Measurements from ENCODE around the gene SLC25A24. TPM values are rescaled to one million over a fixed set of nuclear protein-coding genes. Genes with fewer than 3 reads are reported as not detected.
"Not testable (repeated sequence)": the region's sequence is repeated elsewhere in the genome, so short reads cannot be mapped to it uniquely, and the experiment has no call there.

SLC25A24 gene
- total and polyA plus RNA-seq, 10 of the 15 experiments (the other 5 are each of a cell fraction or from before 2014, with no cell fraction given) = 4.0 to 20.6 (median 14.2) TPM

- H3K4me2 ChIP-seq (ENCODE audit: control insufficient read depth, insufficient read depth); in situ Hi-C loops (cut with MboI): not testable (repeated sequence)
Measured at GRCh38 chr1:108217515-108218174, 17.5 kb upstream of the SLC25A24 start.

GRCh38 chr1:108217007-108217406 lies 16.9 kb upstream of the SLC25A24 start:
- SMC1A ChIA-PET (ENCODE audit: uncharacterized antibody, unreplicated experiment); DNase-seq (ENCODE audit: low read depth, low spot score); H3K4me2 ChIP-seq (ENCODE audit: control insufficient read depth, insufficient read depth); H3K27me3 ChIP-seq (replicated peaks in 1 of 2; ENCODE audit: control insufficient read depth in 2 of 2, insufficient read depth in 2 of 2, low read length in 1 of 2); H3K4me1 ChIP-seq (ENCODE audit: control insufficient read depth, insufficient read depth, low read length); POLR2A ChIA-PET; ATAC-seq; H3K79me2 ChIP-seq (ENCODE audit: control insufficient read depth, insufficient read depth, low read length); H3K4me3 ChIP-seq; H4K20me1 ChIP-seq (ENCODE audit: control insufficient read depth, insufficient read depth); CTCF ChIA-PET; intact Hi-C loops (cut with micrococcal nuclease; ENCODE audit: unreplicated experiment); H3K9ac ChIP-seq (ENCODE audit: control insufficient read depth, insufficient read depth, low read length); H3K36me3 ChIP-seq (ENCODE audit: control insufficient read depth in 2 of 2, insufficient read depth in 2 of 2, low read length in 1 of 2); FAIRE-seq; BruUV-seq (replicated peaks); in situ Hi-C loops (cut with MboI); H3K27ac ChIP-seq (ENCODE audit: control insufficient read depth, insufficient read depth); H2AFZ ChIP-seq (ENCODE audit: control insufficient read depth, low read depth, low read length); H3K9me3 ChIP-seq (replicated peaks; ENCODE audit: control insufficient read depth, insufficient read depth, low read length): not testable (repeated sequence)
- RAD21 ChIA-PET (ENCODE audit: unreplicated experiment) = interaction anchor here (1.3 kb wide), 1 partner anchor 426 kb away, joined by 3 read pairs; no protein-coding TSS in a partner anchor
- 40% methylated on average over 2 of the region's 2 CpGs for WGBS (ENCODE audit: insufficient coverage, insufficient replicate concordance, low lambda C conversion rate, missing lambda C conversion rate)

More at GRCh38 chr1:108217515-108218174, 17.5 kb upstream of the SLC25A24 start:
- RAD21 ChIA-PET (ENCODE audit: unreplicated experiment); H3K9me3 ChIP-seq (replicated peaks; ENCODE audit: control insufficient read depth, insufficient read depth, low read length); H4K20me1 ChIP-seq (ENCODE audit: control insufficient read depth, insufficient read depth); BruUV-seq (replicated peaks); SMC1A ChIA-PET (ENCODE audit: uncharacterized antibody, unreplicated experiment); H3K79me2 ChIP-seq (ENCODE audit: control insufficient read depth, insufficient read depth, low read length); CTCF ChIA-PET; H3K9ac ChIP-seq (ENCODE audit: control insufficient read depth, insufficient read depth, low read length); FAIRE-seq; H3K36me3 ChIP-seq (ENCODE audit: control insufficient read depth in 2 of 2, insufficient read depth in 2 of 2, low read length in 1 of 2); POLR2A ChIA-PET; H3K27ac ChIP-seq (ENCODE audit: control insufficient read depth, insufficient read depth); H3K27me3 ChIP-seq (replicated peaks in 1 of 2; ENCODE audit: control insufficient read depth in 2 of 2, insufficient read depth in 2 of 2, low read length in 1 of 2); intact Hi-C loops (cut with micrococcal nuclease; ENCODE audit: unreplicated experiment); ATAC-seq; H3K4me1 ChIP-seq (ENCODE audit: control insufficient read depth, insufficient read depth, low read length); DNase-seq (ENCODE audit: low read depth, low spot score); H2AFZ ChIP-seq (ENCODE audit: control insufficient read depth, low read depth, low read length); H3K4me3 ChIP-seq: not testable (repeated sequence)
- WGBS (ENCODE audit: insufficient coverage, insufficient replicate concordance, low lambda C conversion rate, missing lambda C conversion rate) = 52% methylated on average over 14 of the region's 14 CpGs

GRCh38 chr1:108216028-108216890 lies 16.1 kb upstream of the SLC25A24 start:
- H3K4me2 ChIP-seq (ENCODE audit: control insufficient read depth, insufficient read depth); intact Hi-C loops (cut with micrococcal nuclease; ENCODE audit: unreplicated experiment); H3K36me3 ChIP-seq (ENCODE audit: control insufficient read depth in 2 of 2, insufficient read depth in 2 of 2, low read length in 1 of 2); CTCF ChIA-PET; H3K79me2 ChIP-seq (ENCODE audit: control insufficient read depth, insufficient read depth, low read length); H3K4me3 ChIP-seq; H4K20me1 ChIP-seq (ENCODE audit: control insufficient read depth, insufficient read depth); H2AFZ ChIP-seq (ENCODE audit: control insufficient read depth, low read depth, low read length); H3K9ac ChIP-seq (ENCODE audit: control insufficient read depth, insufficient read depth, low read length); FAIRE-seq; H3K27me3 ChIP-seq (replicated peaks in 1 of 2; ENCODE audit: control insufficient read depth in 2 of 2, insufficient read depth in 2 of 2, low read length in 1 of 2); ATAC-seq; POLR2A ChIA-PET; BruUV-seq (replicated peaks); SMC1A ChIA-PET (ENCODE audit: uncharacterized antibody, unreplicated experiment); in situ Hi-C loops (cut with MboI); DNase-seq (ENCODE audit: low read depth, low spot score); H3K27ac ChIP-seq (ENCODE audit: control insufficient read depth, insufficient read depth); H3K9me3 ChIP-seq (replicated peaks; ENCODE audit: control insufficient read depth, insufficient read depth, low read length); H3K4me1 ChIP-seq (ENCODE audit: control insufficient read depth, insufficient read depth, low read length): not testable (repeated sequence)
- RAD21 ChIA-PET (ENCODE audit: unreplicated experiment) = interaction anchor here (1.3 kb wide), 1 partner anchor 427 kb away, joined by 3 read pairs; no protein-coding TSS in a partner anchor
- WGBS (ENCODE audit: insufficient coverage, insufficient replicate concordance, low lambda C conversion rate, missing lambda C conversion rate) = 44% methylated on average over 6 of the region's 6 CpGs
